Activated CD4-positive, alpha-beta T cell treated with anti-CD3 and anti-CD28 coated beads, Interleukin-2, amount 50 U/mL, for 48 hours (primary cell): ENCODE results near the gene SLC6A7.

Experiments used
- DNase-seq, 2 experiments: peaks; one replicate each; pipeline ENCODE4 v3.0.0-alpha.2; 2020

The SLC6A7 gene

GRCh38 chr5:150189728-150190502 lies at the start of gene SLC6A7:
SLC6A7 (plus strand) TSS chr5:150190062; CDS start chr5:150190328, 266 bp downstream.
- no peak for DNase-seq

DNA sequence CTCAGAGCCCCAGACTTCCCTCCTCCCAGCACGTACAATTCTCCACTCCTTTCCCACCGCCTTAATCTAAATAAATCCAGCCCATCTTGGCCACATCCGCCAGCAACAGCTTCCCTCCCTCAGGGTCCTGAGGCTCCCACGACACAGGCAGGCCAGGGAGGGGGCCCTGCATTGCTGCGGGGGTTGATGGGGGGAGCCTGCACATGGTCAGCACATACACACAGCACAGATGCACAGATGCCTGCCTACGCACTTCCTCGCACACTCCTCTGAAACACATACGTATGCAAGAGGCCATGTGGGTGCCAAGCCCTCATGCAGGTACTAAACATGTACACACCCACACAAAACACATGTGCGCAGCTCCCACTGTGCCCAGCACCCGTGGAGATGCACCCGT lies 49.0 kb upstream of the SLC6A7 start:
- DNase-seq, result no peak

- no peak for DNase-seq
Measured at GRCh38 chr5:150141544-150142184, 48.2 kb upstream of the SLC6A7 start.

DNA sequence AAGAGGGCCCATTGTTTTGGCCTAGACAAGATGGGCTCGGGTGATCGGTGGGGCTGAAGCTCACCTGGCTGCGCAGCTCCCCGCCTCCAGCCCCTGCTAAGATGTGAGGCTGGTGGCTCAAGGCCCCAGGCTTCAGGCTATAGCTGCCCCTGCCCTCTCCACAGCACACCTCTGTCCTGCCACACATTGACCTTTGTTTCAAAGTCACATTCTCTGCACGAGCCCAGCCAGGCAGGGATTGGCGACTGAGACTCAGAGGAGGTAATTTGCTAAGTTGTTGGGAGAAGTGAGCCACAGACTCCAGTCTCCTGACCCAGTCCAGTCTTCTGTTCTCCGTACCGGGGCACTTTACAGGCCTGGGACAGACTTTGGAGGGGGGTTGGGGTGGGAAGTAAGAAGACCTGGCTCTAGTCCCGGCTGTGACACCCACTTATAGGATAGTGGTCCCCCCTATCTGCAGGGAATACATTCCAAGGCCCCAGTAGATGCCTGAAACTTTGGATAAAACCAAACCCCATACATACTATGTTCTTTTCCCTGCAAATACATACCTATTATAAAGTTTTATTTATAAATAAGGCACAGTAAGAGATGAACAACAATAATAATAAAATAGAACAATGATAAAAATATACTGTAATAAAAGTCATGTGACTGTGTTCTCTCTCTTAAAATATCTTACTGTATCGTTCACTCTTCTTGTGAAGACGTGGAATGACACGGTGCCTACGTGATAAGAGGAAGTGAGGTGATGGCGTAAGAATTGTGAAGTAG lies 47.5 kb upstream of the SLC6A7 start:
- DNase-seq, result no peak

DNA sequence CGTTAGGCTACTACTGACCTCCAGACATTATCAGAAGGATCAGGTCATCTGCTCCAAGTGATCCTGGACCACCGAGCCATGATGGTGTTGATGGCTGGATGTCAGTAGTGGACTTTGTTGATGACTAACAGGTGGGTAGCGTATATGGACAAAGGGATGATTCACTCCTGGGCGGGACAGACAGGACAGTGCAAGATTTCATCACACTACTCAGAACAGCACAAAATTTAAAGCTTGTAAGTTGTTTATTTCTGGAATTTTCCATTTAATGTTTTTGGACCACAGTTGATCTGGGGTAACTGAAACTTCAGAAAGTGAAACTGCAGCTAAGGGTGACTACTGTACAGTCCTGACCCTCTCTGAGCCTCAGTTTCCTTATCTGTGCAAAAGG lies 46.9 kb upstream of the SLC6A7 start:
- no peak for DNase-seq

DNA sequence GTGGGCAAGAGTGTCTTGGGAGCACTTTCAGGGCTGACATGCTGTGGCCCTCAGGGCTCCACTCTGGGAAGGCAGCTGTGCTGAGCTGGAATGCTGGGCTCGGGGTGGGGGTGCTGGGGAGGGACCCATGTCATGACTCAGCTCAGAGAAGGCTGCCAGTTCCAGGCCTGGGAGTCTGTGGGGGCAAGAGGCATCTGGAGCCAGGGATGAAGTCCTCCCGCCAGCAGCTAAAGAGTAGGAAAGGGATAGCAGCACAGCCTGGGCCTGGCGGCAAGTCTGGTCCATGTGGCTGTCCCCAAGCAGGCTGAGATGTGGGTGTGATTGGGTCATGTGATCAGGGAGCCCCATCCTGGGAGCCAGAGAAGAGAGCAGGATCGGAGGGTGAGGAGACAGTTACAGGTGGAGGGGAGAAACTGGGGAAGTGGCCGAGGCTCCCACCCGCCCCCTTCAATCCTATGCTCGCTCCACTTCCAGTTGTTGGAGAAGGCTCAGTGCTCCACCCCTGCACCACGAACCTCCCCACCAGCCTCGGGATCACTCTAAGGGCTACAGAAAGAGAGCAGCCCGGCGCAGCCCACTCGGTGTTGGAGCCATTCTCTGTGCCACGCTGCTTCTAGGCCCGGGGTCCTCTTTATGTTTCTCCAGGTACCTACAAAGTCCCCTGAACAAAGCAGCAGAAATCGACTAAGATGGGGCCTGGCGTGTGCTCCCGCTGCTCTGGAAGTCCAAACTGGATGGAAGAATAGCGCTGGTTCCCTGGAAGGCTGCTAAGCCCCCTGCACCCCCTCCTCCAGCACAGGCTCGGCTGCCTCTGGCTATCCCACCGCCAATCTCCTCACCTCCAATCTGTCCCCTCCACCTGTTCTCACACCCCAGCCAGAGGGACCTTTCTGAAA lies 46.3 kb upstream of the SLC6A7 start:
- DNase-seq, result no peak

GRCh38 chr5:150144246-150144801 lies 45.5 kb upstream of the SLC6A7 start:
- no peak for DNase-seq

GRCh38 chr5:150144879-150145278 lies 45.0 kb upstream of the SLC6A7 start:
- no peak for DNase-seq

- no peak for DNase-seq
Measured at GRCh38 chr5:150146235-150146634, 43.6 kb upstream of the SLC6A7 start.

- no peak for DNase-seq
Measured at GRCh38 chr5:150146862-150147601, 42.8 kb upstream of the SLC6A7 start.

- DNase-seq, result no peak
Measured at GRCh38 chr5:150147670-150148069, 42.2 kb upstream of the SLC6A7 start.

GRCh38 chr5:150148117-150148927 lies 41.5 kb upstream of the SLC6A7 start:
- DNase-seq, result no peak

DNA sequence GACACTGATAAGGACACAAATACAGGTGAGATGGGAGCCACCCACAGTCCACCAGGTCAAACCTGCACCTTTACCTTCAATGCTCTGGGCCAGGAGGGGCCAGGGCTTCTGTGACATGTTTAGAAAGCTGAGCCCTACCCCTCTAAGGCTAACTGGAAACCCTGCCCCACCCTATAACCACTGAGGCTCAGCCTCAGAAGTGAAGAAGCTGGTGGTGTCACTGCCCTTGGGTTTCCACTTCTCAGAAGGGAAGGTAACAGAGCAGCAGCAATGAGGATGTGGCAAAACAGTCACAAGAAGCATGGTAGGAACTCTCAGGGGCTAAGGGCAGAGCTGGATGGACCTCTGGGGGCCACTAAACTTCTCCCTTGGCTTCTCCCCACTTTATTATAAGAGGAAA lies 40.2 kb upstream of the SLC6A7 start:
- DNase-seq, result no peak

GRCh38 chr5:150152636-150153462 lies 37.0 kb upstream of the SLC6A7 start:
- no peak for DNase-seq

DNA sequence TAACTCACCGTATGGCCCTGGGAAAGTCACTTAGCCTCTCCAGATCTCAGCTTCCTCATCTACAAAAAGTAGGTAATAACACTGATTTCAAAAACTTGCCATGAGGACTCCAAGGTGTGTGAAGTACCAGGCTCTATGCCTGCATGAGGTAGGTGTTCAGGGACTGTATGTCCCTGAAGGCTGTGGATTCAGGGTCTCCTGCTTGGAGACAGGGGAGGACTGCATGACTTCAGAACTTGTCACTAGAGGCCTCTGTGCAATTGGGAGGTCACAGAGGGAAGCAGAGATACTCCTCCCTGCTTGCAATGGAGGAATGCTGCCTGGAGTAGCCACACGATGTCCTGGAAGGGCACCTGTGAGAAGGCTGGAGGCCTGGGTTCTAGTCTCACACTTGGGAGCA lies 36.4 kb upstream of the SLC6A7 start:
- no peak for DNase-seq

GRCh38 chr5:150153957-150154617 lies 35.8 kb upstream of the SLC6A7 start:
- DNase-seq, result no peak

DNA sequence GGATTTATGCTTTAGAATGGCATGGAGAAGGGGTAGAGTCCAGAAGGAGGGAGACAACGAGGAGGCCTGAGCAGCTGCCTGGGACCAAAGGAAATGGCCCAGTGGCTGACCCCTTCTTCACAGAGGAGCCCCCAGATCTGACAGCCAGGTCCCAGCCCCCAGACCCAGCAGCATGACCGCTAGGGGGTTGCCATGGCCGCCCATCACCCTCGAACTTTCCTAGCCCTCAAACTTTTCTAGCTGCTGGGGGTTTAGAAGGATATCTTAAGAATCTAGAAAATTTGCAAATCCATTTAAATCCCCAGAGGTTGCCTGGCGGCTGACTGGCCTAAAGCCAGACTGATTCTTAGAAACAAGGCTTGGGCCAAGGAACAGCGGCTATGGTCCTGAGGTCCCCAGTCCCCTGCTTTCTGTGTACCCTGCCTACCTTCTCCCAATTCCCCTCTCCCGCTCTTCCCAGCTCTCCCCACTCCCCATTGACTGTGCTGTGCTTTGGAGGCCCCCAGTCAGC lies 35.2 kb upstream of the SLC6A7 start:
- no peak for DNase-seq

DNA sequence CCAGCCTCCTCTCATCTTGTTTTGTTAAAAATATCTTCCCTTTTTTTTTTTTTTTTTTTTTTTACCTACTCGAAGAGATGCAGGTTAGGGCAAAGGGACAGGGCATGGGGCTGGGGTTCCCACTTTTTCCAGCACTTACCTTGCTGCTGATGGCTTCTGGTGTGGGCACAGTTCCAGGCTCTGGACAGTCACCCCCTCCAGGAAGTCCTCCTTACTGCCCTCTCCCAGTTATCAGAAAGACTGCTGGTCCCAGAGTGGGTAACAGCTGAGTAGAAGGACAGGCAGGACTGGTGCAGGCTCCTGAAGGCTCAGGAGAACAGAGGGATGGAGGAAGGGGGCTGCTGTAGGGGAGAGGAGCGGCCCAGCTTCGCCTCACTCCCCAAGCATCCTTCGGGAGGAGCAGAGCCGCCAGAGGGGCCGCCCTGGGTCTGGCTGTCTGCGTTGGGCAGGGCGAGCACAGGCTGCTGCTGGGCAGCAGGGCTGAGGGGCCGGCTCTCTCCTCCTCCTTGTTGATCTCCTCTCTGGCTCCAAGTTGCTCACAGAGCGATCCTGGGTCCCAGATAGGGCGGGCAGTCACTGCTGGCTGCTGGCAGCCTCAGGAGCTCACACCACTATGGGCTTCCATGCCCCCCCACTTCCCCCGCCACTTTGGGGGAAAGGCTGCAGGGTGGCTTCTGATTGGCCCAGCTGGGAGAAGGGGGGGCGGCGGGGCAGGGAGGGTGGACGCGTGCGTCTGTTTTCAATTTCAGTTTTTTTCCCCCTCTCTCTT lies 34.4 kb upstream of the SLC6A7 start, which contains the start of gene PDGFRB:
Gene PDGFRB, minus strand, starts transcription at position 588 of the 769 bp plus-strand sequence. CDS start 18,798 bp downstream, outside the sequence.
- peak; percentile 5 to 14 for DNase-seq
